ENCODE measurements around the gene HYCC2.
"Not testable (repeated sequence)": the region's sequence is repeated elsewhere in the genome, so short reads cannot be mapped to it uniquely, and the experiment has no call there.

Gene HYCC2

DNA sequence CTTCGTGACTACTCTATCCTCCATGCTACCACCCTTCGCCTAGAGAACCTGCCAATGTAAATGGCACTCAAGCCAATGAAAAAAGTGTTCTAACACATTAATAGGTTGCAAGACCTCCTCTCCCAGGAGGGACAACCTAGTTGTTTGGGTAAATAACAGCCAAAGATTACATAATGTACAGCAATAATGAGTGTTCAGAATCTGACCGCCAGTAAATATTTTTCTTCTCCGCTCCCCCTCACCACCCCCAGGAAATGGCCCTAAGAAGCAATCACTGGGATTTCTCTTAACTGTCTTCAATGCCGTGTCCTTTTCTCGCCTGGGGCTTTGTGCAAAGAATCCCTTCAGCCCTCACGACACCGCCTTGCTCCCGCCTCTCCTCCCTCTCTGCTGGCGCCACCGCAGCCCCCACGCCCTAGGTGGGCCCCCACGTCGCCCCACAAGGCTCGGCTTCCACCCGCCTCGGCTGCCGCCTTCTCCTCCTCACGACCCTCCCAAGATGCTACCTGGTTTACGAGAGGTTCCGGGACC is 458 bp downstream of the HYCC2 start:
- DNase-seq (ENCODE audit: low read depth), result no peak

DNA sequence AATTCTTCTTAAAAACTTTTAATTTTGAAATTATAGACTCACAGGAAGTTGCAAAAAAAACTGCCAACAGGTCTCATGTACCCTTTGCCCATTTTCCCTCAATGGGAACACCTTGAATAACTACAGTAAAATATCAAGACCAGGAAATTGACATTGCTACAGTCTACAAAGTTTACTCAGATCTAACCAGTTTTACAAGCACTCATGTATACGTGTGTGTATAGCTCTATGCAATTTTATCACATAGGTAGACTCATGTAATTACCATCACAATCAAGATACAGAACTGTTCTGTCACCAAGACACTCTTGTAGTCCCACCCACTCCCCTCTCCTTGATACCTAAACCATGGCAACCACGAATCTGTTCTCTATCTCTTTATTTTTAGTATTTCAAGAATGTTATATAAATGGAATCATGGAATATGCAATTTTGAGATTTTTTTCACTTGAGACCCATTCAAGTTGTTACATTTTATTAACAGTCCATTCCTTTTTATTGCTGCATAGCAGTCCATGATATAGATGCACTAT is 6.6 kb downstream of the HYCC2 start:
- DNase-seq (ENCODE audit: low read depth), result no peak

DNA sequence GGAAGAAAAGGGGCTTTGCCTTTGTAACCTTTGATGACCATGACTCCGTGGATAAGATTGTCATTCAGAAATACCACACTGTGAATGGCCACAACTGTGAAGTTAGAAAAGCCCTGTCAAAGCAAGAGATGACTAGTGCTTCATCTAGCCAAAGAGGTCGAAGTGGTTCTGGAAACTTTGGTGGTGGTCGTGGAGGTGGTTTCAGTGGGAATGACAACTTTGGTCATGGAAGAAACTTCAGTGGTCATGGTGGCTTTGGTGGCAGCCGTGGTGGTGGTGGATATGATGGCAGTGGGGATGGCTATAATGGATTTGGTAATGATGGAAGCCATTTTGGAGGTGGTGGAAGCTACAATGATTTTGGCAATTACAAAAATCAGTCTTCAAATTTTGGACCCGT is 8.0 kb downstream of the HYCC2 start:
- not testable (repeated sequence) for DNase-seq (ENCODE audit: low read depth)

DNA sequence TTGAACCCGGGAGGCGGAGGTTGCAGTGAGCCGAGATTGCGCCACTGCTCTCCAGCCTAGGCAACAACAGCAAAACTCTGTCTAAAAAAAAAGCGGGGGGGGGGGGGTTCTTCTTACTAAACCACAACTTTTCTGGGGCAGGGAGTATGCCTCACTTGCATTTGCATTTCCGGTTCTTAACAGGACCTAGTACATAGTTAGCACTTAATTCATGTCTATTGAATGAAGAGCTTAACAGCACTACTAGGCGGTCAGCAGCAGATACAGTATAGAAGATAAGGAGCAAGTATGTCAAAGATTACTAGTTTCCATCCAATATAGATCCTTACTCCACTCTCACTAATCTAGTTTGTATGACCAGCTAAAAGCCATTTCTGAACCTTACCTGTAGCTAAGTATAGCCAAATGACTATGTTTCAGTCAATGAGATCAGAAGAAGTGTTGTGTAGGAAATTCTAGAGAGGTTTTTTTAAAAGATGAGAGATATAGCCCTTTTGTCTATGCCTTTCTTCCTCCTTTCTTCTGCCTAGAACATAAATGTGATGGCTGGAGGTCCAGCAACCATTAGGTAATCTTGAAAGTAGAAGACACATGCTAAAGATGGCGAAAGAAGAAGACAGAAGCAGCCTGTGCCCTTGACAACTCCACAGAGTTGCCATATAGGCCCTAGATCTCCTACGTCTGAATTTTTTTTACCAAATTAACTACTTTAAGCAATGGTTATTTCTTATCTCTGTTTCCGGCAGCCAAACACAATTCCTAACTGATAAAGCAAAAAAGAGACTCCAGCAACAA is 11.3 kb downstream of the HYCC2 start:
- DNase-seq (ENCODE audit: low read depth), result no peak

DNA sequence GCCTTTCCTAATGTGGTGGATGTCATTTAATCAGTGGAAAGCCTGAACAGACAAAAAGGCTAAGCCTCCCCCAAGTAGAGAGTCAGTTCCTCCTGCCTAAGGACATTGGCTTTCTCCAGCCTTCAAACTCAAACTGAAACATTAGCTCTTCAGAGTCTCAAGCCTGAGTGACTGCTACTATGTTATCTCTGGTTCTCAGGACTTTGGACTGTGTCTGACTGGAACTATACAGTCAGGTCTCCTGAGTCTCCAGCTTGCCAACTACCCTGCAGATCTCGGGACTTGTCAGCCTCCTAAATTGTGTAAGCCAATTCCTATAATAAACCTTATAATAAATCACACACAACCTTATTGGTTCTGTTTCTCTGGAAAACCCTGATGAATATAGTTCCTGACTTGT is 12.6 kb downstream of the HYCC2 start:
- no peak for DNase-seq (ENCODE audit: low read depth)

DNA sequence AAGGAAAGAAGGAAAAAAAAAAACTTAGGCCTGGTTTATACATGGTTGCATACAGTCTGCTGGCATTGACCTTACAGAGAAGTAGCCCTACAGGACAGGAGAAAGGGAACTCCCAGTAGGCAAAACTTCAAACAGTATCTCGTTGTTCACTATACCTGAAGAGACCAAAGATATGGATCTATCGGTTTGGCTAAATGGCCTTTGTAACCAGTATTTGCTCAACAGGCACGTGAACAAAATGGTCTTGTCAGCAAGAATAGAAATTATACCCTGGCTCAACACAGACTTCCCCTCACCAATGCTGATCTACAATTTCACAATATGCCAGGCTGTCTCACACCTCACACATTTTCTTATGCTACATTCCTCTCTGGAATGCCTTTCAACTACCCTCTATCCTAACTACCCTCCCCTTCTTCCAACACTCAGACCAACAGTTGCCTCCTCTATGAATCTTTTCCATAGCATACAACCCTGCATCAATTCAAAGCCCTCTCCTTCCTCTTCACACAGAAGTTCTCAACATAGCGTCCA is 13.7 kb downstream of the HYCC2 start:
- DNase-seq (ENCODE audit: low read depth), result no peak

DNA sequence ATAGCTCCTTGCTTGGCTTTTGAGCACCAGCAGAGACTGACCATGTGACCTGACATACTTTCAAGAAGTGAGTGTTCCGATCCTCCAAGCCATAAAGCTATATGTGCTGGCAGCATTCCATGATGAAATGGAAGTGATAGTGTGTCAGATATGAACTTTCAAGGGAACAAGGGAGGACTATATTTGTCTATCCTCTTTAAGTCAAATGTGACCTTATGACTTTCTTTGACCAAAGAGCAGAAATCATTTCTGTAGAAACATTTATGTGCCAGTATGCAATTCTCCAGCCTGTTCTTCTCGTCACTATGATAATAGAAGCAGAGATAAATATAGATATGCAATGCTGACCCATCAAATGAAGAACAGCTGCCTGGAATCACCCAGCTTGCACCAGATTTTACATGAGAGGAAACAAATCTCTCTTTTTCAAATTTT is 14.4 kb downstream of the HYCC2 start:
- DNase-seq (ENCODE audit: low read depth), result no peak

DNA sequence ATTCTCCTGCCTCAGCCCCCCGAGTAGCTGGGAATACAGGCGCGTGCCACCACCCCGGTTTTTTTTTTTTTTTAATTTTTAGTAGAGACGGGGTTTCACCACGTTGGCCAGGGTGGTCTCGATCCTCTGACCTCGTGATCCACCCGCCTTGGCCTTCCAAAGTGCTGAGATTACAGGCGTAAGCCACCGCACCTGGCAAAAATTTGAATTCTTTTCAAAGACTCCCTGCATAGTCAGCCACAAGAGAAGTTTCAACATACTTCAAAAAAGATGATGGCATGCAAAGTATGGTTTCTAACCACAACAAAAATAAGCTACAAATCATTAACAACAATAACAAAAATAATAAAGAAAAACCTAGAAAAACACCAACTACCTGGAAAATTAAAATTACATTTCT is 22.0 kb downstream of the HYCC2 start:
- DNase-seq (ENCODE audit: low read depth), result no peak

DNA sequence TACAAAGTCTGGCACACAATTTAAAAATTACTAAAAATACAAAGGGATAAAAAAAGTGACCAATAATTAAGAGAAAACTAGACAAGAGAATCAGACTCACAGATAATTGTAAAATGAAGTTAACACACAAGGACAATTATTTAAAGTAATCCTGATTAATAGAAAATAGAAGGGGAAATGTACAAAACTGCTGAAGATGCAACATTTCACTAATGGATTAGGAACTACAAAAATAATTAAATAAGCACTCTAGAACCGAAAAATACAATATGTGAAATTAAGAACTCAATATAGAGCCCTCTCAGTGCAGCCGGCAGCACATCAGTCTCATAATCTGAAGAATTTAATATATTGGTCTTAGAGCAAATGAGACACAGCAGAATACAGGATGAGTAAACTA is 24.6 kb downstream of the HYCC2 start:
- no peak for DNase-seq (ENCODE audit: low read depth)

DNA sequence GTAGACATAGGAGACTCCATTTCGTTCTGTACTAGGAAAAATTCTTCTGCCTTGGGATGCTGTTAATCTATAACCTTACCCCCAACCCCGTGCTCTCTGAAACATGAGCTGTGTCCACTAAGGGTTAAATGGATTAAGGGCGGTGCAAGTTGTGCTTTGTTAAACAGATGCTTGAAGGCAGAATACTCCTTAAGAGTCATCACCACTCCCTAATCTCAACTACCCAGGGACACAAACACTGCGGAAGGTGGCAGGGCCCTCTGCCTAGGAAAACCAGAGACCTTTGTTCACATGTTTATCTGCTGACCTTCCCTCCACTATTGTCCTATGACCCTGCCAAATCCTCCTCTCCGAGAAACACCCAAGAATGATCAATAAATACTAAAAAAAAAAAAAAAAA is 28.4 kb downstream of the HYCC2 start:
- DNase-seq (ENCODE audit: low read depth), result not testable (repeated sequence)

DNA sequence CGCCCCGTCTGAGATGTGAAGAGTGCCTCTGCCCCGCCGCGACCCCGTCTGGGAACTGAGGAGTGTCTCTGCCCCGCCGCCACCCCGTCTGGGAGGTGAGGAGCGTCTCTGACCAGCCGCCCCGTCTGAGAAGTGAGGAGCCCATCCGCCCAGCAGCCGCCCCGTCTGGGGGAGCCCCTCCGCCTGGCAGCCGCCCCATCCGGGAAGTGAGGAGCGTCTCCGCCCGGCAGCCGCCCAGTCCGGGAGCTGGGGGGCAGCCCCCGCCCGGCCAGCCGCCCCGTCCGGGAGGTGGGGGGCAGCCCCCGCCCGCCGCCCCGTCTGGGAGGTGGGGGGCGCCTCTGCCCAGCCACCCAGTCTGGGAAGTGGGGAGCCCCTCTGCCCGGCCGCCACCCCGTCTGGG is 29.0 kb downstream of the HYCC2 start:
- DNase-seq (ENCODE audit: low read depth), result not testable (repeated sequence)

DNA sequence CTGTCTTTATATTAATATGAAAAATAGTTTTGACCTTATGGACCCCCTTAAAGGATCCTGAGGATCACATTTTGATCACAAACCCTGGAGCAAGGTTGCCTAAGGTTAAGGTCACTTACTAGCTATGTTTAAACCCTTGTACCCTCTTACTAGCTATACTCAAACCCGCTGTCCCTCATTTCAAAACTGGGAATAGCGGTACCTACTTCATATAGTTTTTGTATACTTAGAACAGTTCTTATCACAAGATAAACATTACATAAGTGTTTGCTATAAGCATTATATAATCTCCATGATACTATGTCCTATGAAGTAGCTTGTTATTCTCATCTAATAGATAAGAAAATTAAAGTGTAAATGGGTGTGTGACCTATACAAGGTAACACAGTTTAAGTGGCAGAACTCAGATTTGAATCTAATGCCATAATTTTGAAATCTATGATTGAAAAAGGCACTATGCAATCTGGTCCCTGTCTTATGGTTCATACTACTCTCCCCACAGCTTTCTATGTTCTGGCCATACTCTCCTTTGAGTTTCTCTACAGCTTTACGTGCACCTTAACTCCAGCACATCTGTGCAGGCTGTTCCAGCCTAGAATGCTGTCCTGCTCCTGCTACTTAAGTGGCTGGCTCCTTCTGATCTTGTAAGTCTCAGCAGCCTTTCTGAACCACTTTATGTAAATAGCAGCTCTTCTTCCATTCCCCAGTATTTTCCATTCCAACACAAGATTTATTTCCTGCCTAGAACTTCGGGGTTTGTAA is 30.4 kb downstream of the HYCC2 start:
- DNase-seq (ENCODE audit: low read depth), result no peak

DNA sequence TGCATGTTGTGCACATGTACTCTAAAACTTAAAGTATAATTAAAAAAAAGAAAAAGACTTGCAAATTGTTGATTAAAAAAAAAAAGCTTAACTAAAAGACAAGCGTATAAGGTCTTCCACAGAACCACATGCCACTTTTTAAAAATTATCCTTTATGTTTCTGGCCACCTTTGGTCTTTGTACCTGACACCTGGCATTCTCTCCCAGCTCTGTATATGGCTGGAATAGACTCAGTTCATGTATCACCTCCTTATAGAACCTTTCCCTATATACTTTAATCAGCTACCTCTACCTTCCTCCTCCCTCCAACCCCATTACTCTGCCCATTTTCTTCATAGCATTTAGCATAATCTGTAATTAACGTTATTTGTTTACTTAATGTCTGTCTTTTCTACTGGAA is 32.6 kb downstream of the HYCC2 start:
- no peak for DNase-seq (ENCODE audit: low read depth)

DNA sequence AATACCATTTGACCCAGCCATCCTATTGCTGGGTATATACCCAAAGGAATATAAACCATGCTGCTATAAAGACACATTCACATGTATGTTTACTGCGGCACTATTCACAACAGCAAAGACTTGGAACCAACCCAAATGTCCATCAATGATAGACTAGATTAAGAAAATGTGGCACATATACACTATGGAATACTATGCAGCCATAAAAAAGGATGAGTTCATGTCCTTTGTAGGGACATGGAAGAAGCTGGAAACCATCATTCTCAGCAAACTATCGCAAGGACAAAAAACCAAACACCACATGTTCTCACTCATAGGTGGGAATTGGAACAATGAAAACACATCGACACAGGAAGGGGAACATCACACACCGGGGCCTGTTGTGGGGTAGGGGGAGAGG is 33.1 kb downstream of the HYCC2 start:
- DNase-seq (ENCODE audit: low read depth), result not testable (repeated sequence)

DNA sequence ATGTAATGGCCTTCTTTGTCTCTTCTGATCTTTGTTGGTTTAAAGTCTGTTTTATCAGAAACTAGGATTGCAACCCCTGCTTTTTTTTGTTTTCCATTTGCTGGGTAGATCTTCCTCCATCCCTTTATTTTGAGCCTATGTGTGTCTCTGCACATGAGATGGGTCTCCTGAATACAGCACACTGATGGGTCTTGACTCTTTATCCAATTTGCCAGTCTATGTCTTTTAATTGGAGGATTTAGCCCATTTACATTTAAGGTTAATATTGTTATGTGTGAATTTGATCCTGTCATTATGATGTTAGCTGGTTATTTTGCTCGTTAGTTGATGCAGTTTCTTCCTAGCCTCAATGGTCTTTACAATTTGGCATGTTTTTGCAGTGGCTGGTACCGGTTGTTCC is 37.1 kb downstream of the HYCC2 start:
- DNase-seq (ENCODE audit: low read depth), result not testable (repeated sequence)

DNA sequence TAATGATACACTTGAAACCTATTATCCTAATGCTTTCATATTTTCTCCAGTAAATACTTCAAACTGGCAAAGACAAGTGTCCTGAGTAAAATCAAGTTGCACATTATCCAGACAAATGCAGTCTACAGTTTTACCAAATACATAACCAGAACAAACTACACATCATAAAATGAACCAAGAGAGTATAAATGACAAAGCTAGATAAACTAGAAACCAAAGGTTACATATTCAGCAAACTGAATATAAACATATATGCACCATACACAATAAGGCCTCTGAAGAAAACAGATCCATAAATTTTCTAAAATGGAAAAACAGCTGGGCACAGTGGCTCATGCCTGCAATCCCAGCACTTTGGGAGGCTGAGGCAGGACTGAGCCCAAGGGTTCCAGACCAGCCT is 47.0 kb downstream of the HYCC2 start:
- no peak for DNase-seq (ENCODE audit: low read depth)

DNA sequence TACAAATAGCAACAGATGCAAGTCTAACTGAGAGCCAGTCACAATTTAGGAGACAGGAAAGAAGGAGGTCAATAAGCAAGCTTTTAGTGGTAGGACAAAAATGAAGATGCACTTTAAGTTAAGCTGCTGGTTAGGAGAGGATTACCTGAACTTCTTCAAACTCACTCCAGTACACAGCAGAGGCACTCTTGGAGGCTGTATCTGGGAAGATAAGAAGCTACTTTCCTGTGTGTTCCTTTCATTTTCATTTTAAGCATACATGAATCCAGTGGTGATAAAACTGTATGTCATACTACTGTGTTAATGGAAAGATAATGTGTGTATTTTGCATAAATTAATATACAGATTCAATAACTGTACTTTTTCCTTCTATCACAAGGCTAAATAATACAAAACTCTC is 49.6 kb downstream of the HYCC2 start:
- DNase-seq (ENCODE audit: low read depth), result no peak
